ENCODE data around the gene CLIP4. TPM values are rescaled to one million over a fixed set of nuclear protein-coding genes. Genes with fewer than 3 reads are reported as not detected.

The CLIP4 gene
- polyA plus RNA-seq, 5 donors = 6.8 to 16.6 (median 13.3) TPM

Other genes with a start within 250 kb of the CLIP4 start
- gene TRMT61B, start 245.1 kb upstream of the CLIP4 start, polyA plus RNA-seq (ENCODE audit: insufficient read depth in 1 of 5, insufficient read length in 5 of 5, low replicate concordance in 1 of 5) = 10 to 100 TPM; 17.8 to 31.6 (median 22.9) TPM
- gene WDR43, start 220.7 kb upstream of the CLIP4 start, polyA plus RNA-seq (ENCODE audit: insufficient read depth in 1 of 5, insufficient read length in 5 of 5, low replicate concordance in 1 of 5) = 10 to 100 TPM; 33.1 to 51.5 (median 47.0) TPM
- 1 to 10 TPM; 1.0 to 6.5 (median 4.1) TPM for gene TOGARAM2, start 134.1 kb upstream of the CLIP4 start, polyA plus RNA-seq (ENCODE audit: insufficient read depth in 1 of 5, insufficient read length in 5 of 5, low replicate concordance in 1 of 5)
- under 1 TPM in 3 of 5 donors, not detected in 2; 0.04 to 0.06 (median 0.05) TPM for gene PCARE, start 40.9 kb upstream of the CLIP4 start, polyA plus RNA-seq (ENCODE audit: insufficient read depth in 1 of 5, insufficient read length in 5 of 5, low replicate concordance in 1 of 5)